Measurements from ENCODE around the gene ZNF133. TPM values are rescaled to one million over a fixed set of nuclear protein-coding genes. Genes with fewer than 3 reads are reported as not detected.

The ZNF133 gene
- total and polyA plus RNA-seq, 2 experiments from 2014 or later = 9.4 to 15.1 TPM

DNA sequence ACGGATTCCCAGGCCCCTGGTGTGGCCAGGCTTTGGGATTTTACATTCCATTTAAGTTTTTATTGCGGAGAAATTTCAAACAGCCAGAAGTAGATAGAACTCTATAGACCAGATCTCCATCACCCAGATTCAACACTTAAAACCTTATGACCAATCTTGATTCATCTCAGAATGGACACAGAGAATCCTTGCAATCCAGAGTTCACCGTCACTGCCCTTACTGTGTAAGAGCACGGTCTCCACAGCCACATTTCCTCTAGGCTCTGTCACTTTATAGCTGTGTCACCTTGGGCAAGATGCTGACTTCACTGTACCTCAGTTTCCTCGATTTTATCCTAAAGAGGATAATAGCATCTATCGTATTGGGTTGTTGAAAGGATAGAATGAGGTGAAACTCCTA lies 979 bp downstream of the ZNF133 start:
- Mint-ChIP-seq H3K27ac (peak overlapping the region; percentile 99), H3K4me3 (peak overlapping the region; percentile 94), H3K9me3 (peaks cover 20% of the 10 kb centered on the region), H3K4me1 (peaks cover 12% of the 10 kb centered on the region), H3K36me3 (ENCODE audit: low read depth) (peaks cover 17% of the 10 kb centered on the region; the same call in 2 of the 3 replicates), H3K27me3 (ENCODE audit: insufficient read depth, low read depth, poor library complexity) (peaks cover 11% of the 10 kb centered on the region)
- Histone ChIP-seq H3K4me1 (ENCODE audit: insufficient read depth) (no peaks in the 10 kb centered on the region; the same call in 1 of the 2 replicates), H3K9me2 (ENCODE audit: insufficient read depth) (peaks cover 11% of the 10 kb centered on the region; the same call in 1 of the 2 replicates), H3K4me2 (peak overlapping the region; percentile 92), H3F3A (replicated peaks; ENCODE audit: low read depth) (peaks cover 7% of the 10 kb centered on the region), H3K27me3 (ENCODE audit: insufficient read depth) (no peaks in the 10 kb centered on the region), H3K4me3 (peak overlapping the region; percentile 100), H4K20me1 (replicated peaks; ENCODE audit: insufficient read depth) (no peaks in the 10 kb centered on the region), H3K27ac (ENCODE audit: low read depth) (no peak overlapping the region), H3K79me2 (replicated peaks; ENCODE audit: insufficient read depth) (peaks cover 29% of the 10 kb centered on the region), H2AFZ (peak overlapping the region; percentile 97; the same call in 1 of the 2 replicates), H3K36me3 (ENCODE audit: insufficient read depth) (no peaks in the 10 kb centered on the region)
- DNase-seq (ENCODE audit: low spot score) = no peak
- TF ChIP-seq EZH2phosphoT487 (IDR thresholded peaks at IDR 0.05; ENCODE audit: unreplicated experiment) (no peak), POLR2AphosphoS5 (IDR thresholded peaks at IDR 0.05; ENCODE audit: low read depth) (no peak), JUNB (IDR thresholded peaks at IDR 0.05; ENCODE audit: unreplicated experiment) (no peak), ZNF114 (CRISPR knock-in tag; IDR thresholded peaks at IDR 0.05) (no peak), NANOG (IDR thresholded peaks at IDR 0.05; ENCODE audit: borderline replicate concordance) (no peak), EZH2 (IDR thresholded peaks at IDR 0.05; ENCODE audit: low read depth, unreplicated experiment) (no peak), ZNF331 (CRISPR knock-in tag; IDR thresholded peaks at IDR 0.05; ENCODE audit: low read depth) (no peak), STAT1 (IDR thresholded peaks at IDR 0.05; ENCODE audit: unreplicated experiment) (no peak), CREB1 (CRISPR knock-in tag; IDR thresholded peaks at IDR 0.05; ENCODE audit: low read depth) (no peak)
- TF ChIP-seq, protein P1, sequence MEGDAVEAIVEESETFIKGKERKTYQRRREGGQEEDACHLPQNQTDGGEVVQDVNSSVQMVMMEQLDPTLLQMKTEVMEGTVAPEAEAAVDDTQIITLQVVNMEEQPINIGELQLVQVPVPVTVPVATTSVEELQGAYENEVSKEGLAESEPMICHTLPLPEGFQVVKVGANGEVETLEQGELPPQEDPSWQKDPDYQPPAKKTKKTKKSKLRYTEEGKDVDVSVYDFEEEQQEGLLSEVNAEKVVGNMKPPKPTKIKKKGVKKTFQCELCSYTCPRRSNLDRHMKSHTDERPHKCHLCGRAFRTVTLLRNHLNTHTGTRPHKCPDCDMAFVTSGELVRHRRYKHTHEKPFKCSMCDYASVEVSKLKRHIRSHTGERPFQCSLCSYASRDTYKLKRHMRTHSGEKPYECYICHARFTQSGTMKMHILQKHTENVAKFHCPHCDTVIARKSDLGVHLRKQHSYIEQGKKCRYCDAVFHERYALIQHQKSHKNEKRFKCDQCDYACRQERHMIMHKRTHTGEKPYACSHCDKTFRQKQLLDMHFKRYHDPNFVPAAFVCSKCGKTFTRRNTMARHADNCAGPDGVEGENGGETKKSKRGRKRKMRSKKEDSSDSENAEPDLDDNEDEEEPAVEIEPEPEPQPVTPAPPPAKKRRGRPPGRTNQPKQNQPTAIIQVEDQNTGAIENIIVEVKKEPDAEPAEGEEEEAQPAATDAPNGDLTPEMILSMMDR (conservative IDR thresholded peaks at IDR 0.05; ENCODE audit: low read depth in 2 of 2) = no peak
- TF ChIP-seq, protein P2, sequence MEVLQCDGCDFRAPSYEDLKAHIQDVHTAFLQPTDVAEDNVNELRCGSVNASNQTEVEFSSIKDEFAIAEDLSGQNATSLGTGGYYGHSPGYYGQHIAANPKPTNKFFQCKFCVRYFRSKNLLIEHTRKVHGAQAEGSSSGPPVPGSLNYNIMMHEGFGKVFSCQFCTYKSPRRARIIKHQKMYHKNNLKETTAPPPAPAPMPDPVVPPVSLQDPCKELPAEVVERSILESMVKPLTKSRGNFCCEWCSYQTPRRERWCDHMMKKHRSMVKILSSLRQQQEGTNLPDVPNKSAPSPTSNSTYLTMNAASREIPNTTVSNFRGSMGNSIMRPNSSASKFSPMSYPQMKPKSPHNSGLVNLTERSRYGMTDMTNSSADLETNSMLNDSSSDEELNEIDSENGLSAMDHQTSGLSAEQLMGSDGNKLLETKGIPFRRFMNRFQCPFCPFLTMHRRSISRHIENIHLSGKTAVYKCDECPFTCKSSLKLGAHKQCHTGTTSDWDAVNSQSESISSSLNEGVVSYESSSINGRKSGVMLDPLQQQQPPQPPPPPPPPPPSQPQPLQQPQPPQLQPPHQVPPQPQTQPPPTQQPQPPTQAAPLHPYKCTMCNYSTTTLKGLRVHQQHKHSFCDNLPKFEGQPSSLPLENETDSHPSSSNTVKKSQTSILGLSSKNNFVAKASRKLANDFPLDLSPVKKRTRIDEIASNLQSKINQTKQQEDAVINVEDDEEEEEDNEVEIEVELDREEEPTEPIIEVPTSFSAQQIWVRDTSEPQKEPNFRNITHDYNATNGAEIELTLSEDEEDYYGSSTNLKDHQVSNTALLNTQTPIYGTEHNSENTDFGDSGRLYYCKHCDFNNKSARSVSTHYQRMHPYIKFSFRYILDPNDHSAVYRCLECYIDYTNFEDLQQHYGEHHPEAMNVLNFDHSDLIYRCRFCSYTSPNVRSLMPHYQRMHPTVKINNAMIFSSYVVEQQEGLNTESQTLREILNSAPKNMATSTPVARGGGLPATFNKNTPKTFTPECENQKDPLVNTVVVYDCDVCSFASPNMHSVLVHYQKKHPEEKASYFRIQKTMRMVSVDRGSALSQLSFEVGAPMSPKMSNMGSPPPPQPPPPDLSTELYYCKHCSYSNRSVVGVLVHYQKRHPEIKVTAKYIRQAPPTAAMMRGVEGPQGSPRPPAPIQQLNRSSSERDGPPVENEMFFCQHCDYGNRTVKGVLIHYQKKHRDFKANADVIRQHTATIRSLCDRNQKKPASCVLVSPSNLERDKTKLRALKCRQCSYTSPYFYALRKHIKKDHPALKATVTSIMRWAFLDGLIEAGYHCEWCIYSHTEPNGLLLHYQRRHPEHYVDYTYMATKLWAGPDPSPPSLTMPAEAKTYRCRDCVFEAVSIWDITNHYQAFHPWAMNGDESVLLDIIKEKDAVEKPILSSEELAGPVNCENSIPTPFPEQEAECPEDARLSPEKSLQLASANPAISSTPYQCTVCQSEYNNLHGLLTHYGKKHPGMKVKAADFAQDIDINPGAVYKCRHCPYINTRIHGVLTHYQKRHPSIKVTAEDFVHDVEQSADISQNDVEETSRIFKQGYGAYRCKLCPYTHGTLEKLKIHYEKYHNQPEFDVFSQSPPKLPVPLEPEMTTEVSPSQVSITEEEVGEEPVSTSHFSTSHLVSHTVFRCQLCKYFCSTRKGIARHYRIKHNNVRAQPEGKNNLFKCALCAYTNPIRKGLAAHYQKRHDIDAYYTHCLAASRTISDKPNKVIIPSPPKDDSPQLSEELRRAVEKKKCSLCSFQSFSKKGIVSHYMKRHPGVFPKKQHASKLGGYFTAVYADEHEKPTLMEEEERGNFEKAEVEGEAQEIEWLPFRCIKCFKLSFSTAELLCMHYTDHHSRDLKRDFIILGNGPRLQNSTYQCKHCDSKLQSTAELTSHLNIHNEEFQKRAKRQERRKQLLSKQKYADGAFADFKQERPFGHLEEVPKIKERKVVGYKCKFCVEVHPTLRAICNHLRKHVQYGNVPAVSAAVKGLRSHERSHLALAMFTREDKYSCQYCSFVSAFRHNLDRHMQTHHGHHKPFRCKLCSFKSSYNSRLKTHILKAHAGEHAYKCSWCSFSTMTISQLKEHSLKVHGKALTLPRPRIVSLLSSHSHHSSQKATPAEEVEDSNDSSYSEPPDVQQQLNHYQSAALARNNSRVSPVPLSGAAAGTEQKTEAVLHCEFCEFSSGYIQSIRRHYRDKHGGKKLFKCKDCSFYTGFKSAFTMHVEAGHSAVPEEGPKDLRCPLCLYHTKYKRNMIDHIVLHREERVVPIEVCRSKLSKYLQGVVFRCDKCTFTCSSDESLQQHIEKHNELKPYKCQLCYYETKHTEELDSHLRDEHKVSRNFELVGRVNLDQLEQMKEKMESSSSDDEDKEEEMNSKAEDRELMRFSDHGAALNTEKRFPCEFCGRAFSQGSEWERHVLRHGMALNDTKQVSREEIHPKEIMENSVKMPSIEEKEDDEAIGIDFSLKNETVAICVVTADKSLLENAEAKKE (CRISPR knock-in tag; IDR thresholded peaks at IDR 0.05) = no peak
- TF ChIP-seq, protein P3, sequence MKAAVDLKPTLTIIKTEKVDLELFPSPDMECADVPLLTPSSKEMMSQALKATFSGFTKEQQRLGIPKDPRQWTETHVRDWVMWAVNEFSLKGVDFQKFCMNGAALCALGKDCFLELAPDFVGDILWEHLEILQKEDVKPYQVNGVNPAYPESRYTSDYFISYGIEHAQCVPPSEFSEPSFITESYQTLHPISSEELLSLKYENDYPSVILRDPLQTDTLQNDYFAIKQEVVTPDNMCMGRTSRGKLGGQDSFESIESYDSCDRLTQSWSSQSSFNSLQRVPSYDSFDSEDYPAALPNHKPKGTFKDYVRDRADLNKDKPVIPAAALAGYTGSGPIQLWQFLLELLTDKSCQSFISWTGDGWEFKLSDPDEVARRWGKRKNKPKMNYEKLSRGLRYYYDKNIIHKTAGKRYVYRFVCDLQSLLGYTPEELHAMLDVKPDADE (IDR thresholded peaks at IDR 0.05) = no peak
- TF ChIP-seq, protein P4, sequence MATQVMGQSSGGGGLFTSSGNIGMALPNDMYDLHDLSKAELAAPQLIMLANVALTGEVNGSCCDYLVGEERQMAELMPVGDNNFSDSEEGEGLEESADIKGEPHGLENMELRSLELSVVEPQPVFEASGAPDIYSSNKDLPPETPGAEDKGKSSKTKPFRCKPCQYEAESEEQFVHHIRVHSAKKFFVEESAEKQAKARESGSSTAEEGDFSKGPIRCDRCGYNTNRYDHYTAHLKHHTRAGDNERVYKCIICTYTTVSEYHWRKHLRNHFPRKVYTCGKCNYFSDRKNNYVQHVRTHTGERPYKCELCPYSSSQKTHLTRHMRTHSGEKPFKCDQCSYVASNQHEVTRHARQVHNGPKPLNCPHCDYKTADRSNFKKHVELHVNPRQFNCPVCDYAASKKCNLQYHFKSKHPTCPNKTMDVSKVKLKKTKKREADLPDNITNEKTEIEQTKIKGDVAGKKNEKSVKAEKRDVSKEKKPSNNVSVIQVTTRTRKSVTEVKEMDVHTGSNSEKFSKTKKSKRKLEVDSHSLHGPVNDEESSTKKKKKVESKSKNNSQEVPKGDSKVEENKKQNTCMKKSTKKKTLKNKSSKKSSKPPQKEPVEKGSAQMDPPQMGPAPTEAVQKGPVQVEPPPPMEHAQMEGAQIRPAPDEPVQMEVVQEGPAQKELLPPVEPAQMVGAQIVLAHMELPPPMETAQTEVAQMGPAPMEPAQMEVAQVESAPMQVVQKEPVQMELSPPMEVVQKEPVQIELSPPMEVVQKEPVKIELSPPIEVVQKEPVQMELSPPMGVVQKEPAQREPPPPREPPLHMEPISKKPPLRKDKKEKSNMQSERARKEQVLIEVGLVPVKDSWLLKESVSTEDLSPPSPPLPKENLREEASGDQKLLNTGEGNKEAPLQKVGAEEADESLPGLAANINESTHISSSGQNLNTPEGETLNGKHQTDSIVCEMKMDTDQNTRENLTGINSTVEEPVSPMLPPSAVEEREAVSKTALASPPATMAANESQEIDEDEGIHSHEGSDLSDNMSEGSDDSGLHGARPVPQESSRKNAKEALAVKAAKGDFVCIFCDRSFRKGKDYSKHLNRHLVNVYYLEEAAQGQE (IDR thresholded peaks at IDR 0.05; ENCODE audit: unreplicated experiment) = no peak
- no peak for ATAC-seq

All from GM23338 (cell line).